Kidney (tissue), 14 donors: ENCODE results near the gene PATL1. TPM values are rescaled to one million over a fixed set of nuclear protein-coding genes. Genes with fewer than 3 reads are reported as not detected.
A peak's percentile ranks its signal among the peaks of the same experiment; 100 is the strongest.
"Not testable (repeated sequence)": the region's sequence is repeated elsewhere in the genome, so short reads cannot be mapped to it uniquely, and the experiment has no call there.

Experiments used
- DNase-seq, 5 donors: peaks; one replicate each; pipeline ENCODE4 v3.0.0-alpha.2; 2013 to 2020
- FAIRE-seq: peaks from 2 replicates; lab custom pipeline; 2012; peaks lifted over from hg19 to GRCh38; lab: Jason Lieb, UNC
- H3K27ac ChIP-seq, 2 donors: one replicate each; pipeline ENCODE4 v1.7.0; 2013; ENCODE audit warnings: low read depth in 2 of 2, low read length in 2 of 2, inconsistent platforms in 1 of 2
- H3K27me3 ChIP-seq: one replicate; pipeline ENCODE4 v1.7.1; 2013; ENCODE audit warnings: low read length, inconsistent platforms; ENCODE audit not compliant: control insufficient read depth, insufficient read depth
- H3K36me3 ChIP-seq, 3 donors: one replicate each; pipeline versions ENCODE4 v1.7.0 to v1.7.1; 2013; ENCODE audit warnings: low read length in 3 of 3, control low read depth in 1 of 3, inconsistent platforms in 1 of 3; ENCODE audit not compliant: insufficient read depth in 3 of 3, control insufficient read depth in 2 of 3
- H3K4me1 ChIP-seq, 3 donors: one replicate each; pipeline versions ENCODE4 v1.7.0 to v1.7.1; 2013; ENCODE audit warnings: low read length in 3 of 3, inconsistent platforms in 1 of 3, low read depth in 1 of 3; ENCODE audit not compliant: control insufficient read depth in 2 of 3, insufficient read depth in 2 of 3
- H3K4me3 ChIP-seq, 3 donors: one replicate each; pipeline versions ENCODE4 v1.7.0 to v1.8.1; 2013; ENCODE audit warnings: low read length in 3 of 3, control low read depth in 1 of 3, inconsistent platforms in 1 of 3
- H3K9ac ChIP-seq, 3 donors: one replicate each; pipeline versions ENCODE4 v1.7.0 to v1.7.1; 2013; ENCODE audit warnings: low read length in 3 of 3, control low read depth in 1 of 3, inconsistent platforms in 1 of 3
- H3K9me3 ChIP-seq, 3 donors: one replicate each; pipeline versions ENCODE4 v1.7.0 to v1.7.1; 2013; ENCODE audit warnings: low read length in 3 of 3, control low read depth in 1 of 3, inconsistent platforms in 1 of 3; ENCODE audit not compliant: control insufficient read depth in 2 of 3, insufficient read depth in 1 of 3
- intact Hi-C: fragments of 100-400 bp; cut with DNase I; formaldehyde crosslinking; loops from one replicate; pipeline ENCODE4 v1.11.1; 2022
- polyA plus RNA-seq: library from polyadenylated mRNA; stranded (reverse); fragments of 350-450 nt; fragmentation: Illumina TruSeq; extraction: RNeasy Lipid Tissue Mini Kit (QIAGEN cat#74804); gene quantifications from one replicate; pipeline ENCODE4 v1.2.3, GENCODE V29; 2014; ENCODE audit warnings: low read depth, low replicate concordance; ENCODE audit not compliant: insufficient read depth
- total RNA-seq: library from RNA; stranded (reverse); fragmentation: NEBNext Ultra II Directional; extraction: Animal tissue kit (Norgen Biotek cat#: 25700); gene quantifications from one replicate; pipeline ENCODE4 v1.2.1, GENCODE V29; 2021
- TF ChIP-seq, protein P1 (sequence below): IDR thresholded peaks from 3 replicates; pipeline ENCODE4 v1.5.1; 2012; ENCODE audit warnings: mild to moderate bottlenecking, moderate library complexity, borderline replicate concordance; ENCODE audit not compliant: insufficient read depth; ENCODE audit errors: extremely low read depth
- donor health status: control.
- donor health status: control.
- donor health status: control.
- donor health status: control.
- donor health status: control.
- donor health status: DM: yes; HTN: yes; CAD: no.
- donor health status: Normal renal cell carcinoma (clear cell type).

Gene PATL1
- total and polyA plus RNA-seq, 2 donors from 2014 or later: 12.3 to 35.4 TPM

- H3K9ac ChIP-seq: no peak overlapping the region
- H3K27ac ChIP-seq: no peak overlapping the region
- H3K27me3 ChIP-seq: no peaks in the 10 kb centered on the region
- TF ChIP-seq, protein P1, sequence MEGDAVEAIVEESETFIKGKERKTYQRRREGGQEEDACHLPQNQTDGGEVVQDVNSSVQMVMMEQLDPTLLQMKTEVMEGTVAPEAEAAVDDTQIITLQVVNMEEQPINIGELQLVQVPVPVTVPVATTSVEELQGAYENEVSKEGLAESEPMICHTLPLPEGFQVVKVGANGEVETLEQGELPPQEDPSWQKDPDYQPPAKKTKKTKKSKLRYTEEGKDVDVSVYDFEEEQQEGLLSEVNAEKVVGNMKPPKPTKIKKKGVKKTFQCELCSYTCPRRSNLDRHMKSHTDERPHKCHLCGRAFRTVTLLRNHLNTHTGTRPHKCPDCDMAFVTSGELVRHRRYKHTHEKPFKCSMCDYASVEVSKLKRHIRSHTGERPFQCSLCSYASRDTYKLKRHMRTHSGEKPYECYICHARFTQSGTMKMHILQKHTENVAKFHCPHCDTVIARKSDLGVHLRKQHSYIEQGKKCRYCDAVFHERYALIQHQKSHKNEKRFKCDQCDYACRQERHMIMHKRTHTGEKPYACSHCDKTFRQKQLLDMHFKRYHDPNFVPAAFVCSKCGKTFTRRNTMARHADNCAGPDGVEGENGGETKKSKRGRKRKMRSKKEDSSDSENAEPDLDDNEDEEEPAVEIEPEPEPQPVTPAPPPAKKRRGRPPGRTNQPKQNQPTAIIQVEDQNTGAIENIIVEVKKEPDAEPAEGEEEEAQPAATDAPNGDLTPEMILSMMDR: no peak
- H3K36me3 ChIP-seq: no peaks in the 10 kb centered on the region
- no peak overlapping the region for H3K4me3 ChIP-seq
- intact Hi-C loops: no loop called here
- H3K4me1 ChIP-seq: no peaks in the 10 kb centered on the region
- no peak for DNase-seq
- H3K9me3 ChIP-seq: no peaks in the 10 kb centered on the region
- no peak for FAIRE-seq
Observed at GRCh38 chr11:59698506-59698905, 29.7 kb upstream of the PATL1 start.

- TF ChIP-seq, protein P1: no peak
- DNase-seq: no peak
- H3K9me3 ChIP-seq: peaks cover 0 to 4% (median 3%) of the 10 kb centered on the region in 3 donors
- no peak overlapping the region for H3K27ac ChIP-seq
- H3K9ac ChIP-seq: no peak overlapping the region
- intact Hi-C loops: no loop called here
- H3K4me1 ChIP-seq: peaks cover 0 to 4% (median 0%) of the 10 kb centered on the region in 3 donors
- H3K27me3 ChIP-seq: no peaks in the 10 kb centered on the region
- H3K4me3 ChIP-seq: no peak overlapping the region
- H3K36me3 ChIP-seq: no peaks in the 10 kb centered on the region
- FAIRE-seq: no peak
Observed at GRCh38 chr11:59692915-59693314, 24.1 kb upstream of the PATL1 start.

- no peak overlapping the region for H3K4me3 ChIP-seq
- H3K27ac ChIP-seq: no peak overlapping the region
- no peaks in the 10 kb centered on the region for H3K36me3 ChIP-seq
- H3K9ac ChIP-seq: no peak overlapping the region
- peaks cover 0 to 4% (median 0%) of the 10 kb centered on the region in 3 donors for H3K4me1 ChIP-seq
- TF ChIP-seq, protein P1: no peak
- DNase-seq: no peak
- H3K27me3 ChIP-seq: no peaks in the 10 kb centered on the region
- H3K9me3 ChIP-seq: peaks cover 0 to 4% (median 3%) of the 10 kb centered on the region in 3 donors
- intact Hi-C loops: no loop called here
- no peak for FAIRE-seq
Observed at GRCh38 chr11:59691156-59691555, 22.3 kb upstream of the PATL1 start.

DNA sequence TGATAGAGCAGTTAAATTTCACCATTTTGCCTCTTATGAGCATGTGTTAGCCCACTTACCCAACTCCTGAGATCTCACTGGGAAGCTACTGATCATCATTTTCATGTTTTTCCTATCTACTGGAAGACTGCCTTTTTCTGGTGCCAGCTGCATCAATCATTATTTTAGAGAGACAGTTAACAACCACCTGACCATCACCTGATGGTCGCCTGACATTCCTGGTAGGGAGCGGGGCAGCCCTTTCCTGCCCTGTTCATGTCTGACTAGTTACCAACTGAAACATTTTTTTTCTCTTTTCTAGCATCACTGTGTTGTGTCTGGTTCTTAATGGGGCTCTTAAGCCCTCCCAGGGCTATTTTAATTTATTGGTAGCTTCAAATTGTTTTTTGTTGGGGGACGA lies 20.2 kb upstream of the PATL1 start:
- Histone ChIP-seq H3K4me3 (no peak overlapping the region), H3K27me3 (no peaks in the 10 kb centered on the region), H3K9ac (no peak overlapping the region), H3K36me3 (no peaks in the 10 kb centered on the region), H3K27ac (peak overlapping the region; percentile 7 to 72), H3K9me3 (peaks cover 0 to 4% (median 3%) of the 10 kb centered on the region in 3 donors), H3K4me1 (peaks cover 0 to 4% (median 0%) of the 10 kb centered on the region in 3 donors)
- intact Hi-C loops: loop anchor here (10.0 kb wide), 1 partner anchor 404 kb away; no protein-coding TSS in a partner anchor
- DNase-seq (no peak), FAIRE-seq (no peak)
- TF ChIP-seq, protein P1: no peak

DNA sequence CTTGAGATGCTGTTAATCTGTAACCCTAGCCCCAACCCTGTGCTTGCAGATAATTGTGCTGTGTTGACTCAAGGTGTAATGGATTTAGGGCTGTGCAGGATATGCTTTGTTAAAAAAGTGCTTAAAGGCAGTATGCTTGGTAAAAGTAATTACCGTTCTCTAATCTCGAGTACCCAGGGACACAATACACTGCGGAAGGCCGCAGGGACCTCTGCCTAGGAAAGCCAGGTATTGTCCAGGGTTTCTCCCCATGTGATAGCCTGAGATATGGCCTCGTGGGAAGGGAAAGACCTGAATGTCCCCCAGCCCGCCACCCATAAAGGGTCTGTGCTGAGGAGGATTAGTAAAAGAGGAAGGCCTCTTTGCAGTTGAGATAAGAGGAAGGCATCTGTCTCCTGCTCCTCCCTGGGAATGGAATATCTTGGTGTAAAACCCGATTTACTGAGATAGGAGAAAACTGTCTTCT lies 12.5 kb upstream of the PATL1 start:
- H3K4me1 ChIP-seq, H3K36me3 ChIP-seq, H3K27me3 ChIP-seq, H3K9me3 ChIP-seq, H3K4me3 ChIP-seq, H3K27ac ChIP-seq, FAIRE-seq: not testable (repeated sequence)
- H3K9ac ChIP-seq: peak overlapping the region in 1 of 3 donors; percentile 59
- intact Hi-C loops: loop anchor here (10.0 kb wide), 1 partner anchor 396 kb away; no protein-coding TSS in a partner anchor
- peak in 2 of 5 donors; percentile 24 to 40 for DNase-seq
